GM21367 (cell line): Measurements from ENCODE around the gene MARCHF4.

Experiments used
- ATAC-seq: cut with Tn5 transposase; IDR thresholded peaks from one replicate; pipeline ENCODE4 v1.9.1; 2021; ENCODE audit not compliant: unreplicated experiment

The MARCHF4 gene

GRCh38 chr2:216371721-216372702 is at the start of gene MARCHF4:
Gene MARCHF4, minus strand, starts transcription at chr2:216372483. Its CDS starts 2,223 bp downstream, at chr2:216370260.
- no peak for ATAC-seq

GRCh38 chr2:216420367-216421101 is 48.3 kb upstream of the MARCHF4 start:
- no peak for ATAC-seq

DNA sequence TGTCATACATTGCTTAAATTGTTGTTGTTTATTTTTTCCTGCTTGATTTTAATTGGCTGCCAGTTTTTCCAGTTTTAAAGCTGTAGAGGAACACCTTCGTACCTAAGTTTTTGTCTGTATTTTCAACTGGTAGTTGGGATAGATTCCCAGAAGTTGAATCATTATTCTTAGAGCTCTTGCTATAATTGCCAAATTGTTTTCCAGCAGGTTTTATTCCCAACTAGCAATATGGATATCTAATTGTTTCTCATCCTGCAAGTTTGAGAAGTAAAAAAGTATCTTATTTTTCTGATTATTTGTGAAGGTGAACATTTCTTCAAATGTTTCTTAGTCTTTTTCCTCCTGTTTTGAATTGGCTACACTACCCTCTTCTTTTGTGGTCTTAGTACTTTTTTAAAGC is 46.7 kb upstream of the MARCHF4 start:
- ATAC-seq = no peak

DNA sequence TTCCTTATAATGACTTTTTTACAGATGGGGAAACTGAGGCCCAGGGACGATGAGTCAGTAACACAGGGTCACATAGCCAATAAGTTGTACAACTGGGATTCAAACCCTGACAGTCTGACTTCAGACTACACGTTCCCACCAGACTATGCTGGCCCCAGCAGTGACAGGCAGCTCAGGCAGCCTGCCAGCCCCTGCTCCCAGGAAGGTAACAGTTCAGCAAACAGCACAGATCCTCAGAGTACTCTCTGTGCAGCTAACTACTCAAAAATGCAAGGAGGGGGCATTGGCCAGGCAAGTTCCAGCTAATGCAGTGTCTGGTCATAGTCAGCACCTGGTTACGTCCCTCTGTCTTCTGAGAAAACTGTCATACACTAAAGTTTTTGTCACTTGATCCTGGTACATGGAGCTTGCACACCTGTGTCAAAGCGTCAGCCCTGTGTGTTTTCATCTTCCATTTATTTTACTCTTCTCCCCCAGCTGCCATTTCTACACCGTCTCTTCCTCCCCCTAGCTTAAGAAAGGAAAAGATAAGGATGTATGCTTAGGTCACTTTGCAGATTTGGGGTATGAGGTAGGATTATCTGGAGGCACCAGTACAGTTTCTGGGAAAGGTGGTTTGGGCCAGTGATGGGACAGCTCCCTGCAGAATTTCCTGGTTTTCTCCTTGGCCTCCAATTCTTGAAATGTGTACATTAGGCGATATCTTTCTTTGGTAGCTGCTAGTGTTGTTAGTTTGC is 44.5 kb upstream of the MARCHF4 start:
- no peak for ATAC-seq

DNA sequence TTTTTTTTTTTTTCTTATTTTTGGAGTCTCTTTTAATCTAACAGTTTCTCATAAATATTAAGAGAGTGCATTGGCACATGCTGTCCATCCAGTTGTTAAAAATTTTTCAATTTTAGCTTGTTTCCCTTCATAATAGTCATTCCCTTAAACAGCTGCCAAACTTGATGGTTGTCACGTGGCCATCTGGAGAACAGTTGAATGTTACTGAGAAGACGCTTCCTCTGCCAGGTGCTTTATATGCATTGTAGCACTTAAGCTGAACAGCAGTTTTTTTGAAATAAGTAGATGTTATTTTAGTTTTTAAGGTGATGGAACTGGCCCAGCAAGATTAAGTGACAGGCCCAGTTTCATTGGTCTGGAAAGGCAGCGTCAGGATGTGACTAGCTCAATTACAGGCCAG is 43.3 kb upstream of the MARCHF4 start:
- ATAC-seq = no peak

DNA sequence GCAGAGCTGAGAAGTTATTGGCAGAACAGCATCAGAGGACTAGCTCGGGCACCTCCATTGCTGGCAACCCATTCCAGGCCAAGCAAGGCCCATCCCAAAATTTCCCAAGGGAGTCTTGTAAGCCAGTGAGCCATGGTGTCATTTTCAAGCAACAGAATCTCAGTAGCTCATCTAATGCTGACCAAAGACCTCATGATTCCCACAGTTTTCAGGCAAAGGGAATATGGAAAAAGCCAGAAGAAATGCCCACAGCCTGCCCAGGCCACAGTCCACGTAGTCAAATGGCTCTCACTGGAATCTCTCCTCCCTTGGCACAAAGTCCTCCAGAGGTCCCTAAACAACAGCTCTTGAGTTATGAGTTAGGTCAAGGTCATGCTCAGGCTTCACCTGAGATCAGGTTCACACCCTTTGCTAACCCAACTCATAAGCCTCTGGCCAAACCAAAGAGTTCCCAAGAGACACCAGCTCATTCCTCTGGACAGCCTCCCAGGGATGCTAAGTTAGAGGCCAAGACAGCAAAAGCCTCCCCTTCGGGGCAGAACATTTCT is 42.6 kb upstream of the MARCHF4 start:
- no peak for ATAC-seq

- no peak for ATAC-seq
These were observed 41.6 kb upstream of the MARCHF4 start for GRCh38 chr2:216413882-216414281.

DNA sequence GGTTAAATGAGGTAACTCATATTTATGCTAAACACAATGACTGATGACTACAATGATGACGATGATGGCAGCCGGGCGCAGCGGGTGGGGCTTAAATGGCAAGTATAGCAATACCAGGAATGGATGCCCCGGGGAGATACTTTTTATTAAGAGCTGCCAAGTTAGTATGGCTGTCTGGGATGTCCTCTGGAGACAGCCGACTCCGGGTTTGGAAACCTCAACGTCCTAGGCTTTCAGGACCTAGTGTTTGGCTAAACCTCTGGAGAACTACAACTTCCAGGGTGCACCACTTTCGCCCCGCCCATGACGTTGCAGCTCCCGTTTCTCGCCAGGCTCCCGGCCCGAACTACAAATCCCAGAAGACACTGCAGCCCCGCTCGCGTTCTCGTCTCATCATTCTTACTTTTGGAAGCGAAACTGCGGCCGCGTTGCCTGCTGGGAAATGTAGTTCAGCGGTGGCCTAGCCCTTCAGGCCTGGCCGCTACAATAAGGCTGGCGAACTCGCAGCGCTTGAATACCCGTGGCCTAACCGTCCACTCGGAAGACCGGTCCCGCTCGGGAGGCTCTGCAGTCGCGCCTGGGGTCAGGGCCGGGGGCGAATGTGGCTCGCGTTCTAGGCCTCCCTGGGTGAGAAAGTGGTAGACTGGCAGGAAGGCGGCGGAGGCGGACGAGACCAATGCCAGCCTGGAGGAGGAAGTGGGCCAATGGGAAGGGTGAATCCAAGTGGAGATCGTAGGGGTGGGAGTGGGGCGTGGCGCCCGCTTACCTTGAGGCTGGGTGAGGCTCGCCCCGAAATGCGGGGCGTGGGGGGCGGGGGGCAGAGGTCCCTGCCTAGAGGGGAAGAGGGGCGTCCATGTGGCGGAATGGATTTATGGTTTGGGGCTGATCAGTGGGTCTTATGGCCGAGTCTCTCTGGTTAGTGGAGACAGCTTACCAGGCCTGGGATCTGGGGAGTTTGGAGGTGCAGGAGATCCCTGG is 40.0 kb upstream of the MARCHF4 start, which contains the start of gene SMARCAL1:
TSS of gene SMARCAL1 (plus strand) at position 463 of the 978 bp plus-strand sequence. CDS start 2,221 bp downstream, outside the sequence.
- peak; percentile 91 for ATAC-seq

GRCh38 chr2:216410550-216410949 is 38.3 kb upstream of the MARCHF4 start:
- no peak for ATAC-seq

DNA sequence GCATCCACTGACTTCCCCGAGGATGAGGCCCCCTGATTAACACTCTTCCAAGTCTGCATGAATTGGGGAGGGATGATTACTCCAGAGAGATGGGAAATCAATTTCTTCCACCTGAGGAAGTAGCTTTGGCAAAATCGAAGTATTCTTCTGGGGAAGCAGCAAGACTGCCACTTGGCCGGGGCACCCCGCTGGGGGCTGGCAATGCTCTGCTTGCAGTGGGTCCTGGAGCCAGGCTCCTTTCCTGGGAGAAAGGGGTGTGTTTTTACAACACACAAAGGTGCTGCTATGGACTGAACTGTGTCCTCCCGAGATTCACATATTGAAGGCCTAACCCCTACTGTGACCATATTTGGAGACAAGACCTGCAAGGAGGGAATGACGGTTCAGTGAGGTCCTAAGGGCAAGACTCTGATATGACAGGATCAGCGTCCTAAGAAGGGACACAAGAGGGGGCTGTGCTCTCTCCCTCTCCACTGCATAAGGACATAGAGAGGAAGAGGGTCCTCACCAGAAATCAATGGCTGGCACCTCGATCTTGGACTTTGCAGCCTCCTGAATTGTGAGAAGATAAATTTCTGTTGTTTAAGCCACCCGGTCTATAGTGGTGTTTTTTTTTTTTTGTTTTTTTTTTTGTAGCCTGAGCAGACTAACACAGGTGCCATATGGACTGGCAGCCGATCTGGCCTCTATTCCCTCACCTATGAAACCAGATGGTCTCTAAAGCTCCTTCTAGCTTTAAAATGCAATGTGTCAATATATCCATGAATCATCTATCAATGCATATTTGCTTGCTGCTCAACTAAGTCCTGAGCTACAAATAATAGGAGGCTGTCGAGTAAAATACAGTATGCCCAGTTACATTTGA is 36.4 kb upstream of the MARCHF4 start:
- ATAC-seq = no peak

DNA sequence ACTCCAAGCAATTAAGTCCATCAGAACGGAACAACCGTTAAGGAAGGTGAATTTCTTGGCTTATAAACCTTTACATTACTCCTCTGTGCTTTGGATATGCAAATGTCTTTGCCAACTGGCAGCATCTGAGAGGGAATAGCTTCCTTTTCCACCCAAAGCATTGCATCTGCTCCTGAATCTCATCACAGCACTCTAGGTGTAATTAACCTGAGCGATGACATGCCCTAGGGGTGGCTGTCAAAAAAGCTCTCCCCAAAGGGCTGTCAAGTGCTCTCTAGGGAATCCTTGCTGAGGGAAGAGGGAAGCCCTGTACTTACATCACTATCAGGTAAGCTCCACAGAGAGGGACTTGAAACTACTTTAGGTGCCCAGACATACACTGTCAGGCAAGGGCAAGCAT is 34.5 kb upstream of the MARCHF4 start:
- ATAC-seq = no peak

GRCh38 chr2:216405588-216405987 is 33.3 kb upstream of the MARCHF4 start:
- ATAC-seq = no peak

- ATAC-seq = peak; percentile 70
These were observed 31.8 kb upstream of the MARCHF4 start for GRCh38 chr2:216404010-216404618.

GRCh38 chr2:216402751-216403150 is 30.5 kb upstream of the MARCHF4 start:
- no peak for ATAC-seq

DNA sequence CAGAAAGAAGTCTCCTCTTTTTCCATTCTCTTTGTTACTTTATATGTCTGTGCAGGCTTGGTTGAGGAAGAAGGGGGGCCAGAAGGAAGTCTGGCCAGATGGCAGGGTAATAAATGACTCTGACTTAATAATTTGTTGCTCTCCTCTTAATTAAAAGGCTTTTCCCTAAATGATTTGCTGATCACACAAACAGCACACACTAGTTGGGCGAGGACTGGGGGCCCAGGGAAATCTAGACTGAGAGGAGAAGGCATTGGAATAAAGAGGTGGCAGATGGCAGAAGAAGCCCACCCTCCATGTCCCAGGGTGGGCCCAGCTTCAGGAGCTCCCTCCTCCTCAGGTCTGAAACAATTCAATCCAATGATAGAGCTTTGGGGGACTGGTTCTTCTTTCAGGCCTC is 27.3 kb upstream of the MARCHF4 start:
- no peak for ATAC-seq

GRCh38 chr2:216394881-216395280 is 22.6 kb upstream of the MARCHF4 start:
- no peak for ATAC-seq

- no peak for ATAC-seq
These were observed 20.9 kb upstream of the MARCHF4 start for GRCh38 chr2:216392945-216393840.
